ENCODE data around the gene CTAGE8.
"Not testable (repeated sequence)": the region's sequence is repeated elsewhere in the genome, so short reads cannot be mapped to it uniquely, and the experiment has no call there.

DNA sequence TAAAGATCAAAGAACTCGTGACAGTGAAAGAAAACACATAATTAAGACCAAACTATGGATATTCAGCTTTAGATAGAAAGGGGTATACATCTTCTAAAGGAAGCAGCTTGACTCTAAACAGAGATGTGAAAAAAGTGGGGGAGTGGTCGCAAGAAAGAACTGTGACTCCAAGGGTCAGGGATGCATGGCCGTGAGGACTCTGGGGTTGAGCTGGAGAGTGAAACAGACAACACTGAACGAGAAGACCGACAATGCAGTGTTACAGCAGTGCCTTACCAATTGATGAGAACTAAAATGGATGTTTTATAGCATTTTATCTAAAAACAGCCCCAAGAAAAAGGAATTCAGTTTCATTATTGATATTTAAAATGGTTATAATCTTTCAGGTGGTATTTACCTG is 34.5 kb upstream of the CTAGE8 start:
- TF ChIP-seq, protein P1, sequence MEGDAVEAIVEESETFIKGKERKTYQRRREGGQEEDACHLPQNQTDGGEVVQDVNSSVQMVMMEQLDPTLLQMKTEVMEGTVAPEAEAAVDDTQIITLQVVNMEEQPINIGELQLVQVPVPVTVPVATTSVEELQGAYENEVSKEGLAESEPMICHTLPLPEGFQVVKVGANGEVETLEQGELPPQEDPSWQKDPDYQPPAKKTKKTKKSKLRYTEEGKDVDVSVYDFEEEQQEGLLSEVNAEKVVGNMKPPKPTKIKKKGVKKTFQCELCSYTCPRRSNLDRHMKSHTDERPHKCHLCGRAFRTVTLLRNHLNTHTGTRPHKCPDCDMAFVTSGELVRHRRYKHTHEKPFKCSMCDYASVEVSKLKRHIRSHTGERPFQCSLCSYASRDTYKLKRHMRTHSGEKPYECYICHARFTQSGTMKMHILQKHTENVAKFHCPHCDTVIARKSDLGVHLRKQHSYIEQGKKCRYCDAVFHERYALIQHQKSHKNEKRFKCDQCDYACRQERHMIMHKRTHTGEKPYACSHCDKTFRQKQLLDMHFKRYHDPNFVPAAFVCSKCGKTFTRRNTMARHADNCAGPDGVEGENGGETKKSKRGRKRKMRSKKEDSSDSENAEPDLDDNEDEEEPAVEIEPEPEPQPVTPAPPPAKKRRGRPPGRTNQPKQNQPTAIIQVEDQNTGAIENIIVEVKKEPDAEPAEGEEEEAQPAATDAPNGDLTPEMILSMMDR (IDR thresholded peaks at IDR 0.05), result not testable (repeated sequence)
- not testable (repeated sequence) for TF ChIP-seq EZH2phosphoT487, EZH2 (IDR thresholded peaks at IDR 0.05)

Data from neural progenitor cell (in vitro differentiated cells).